Measurements from ENCODE around the gene SRGN. TPM values are rescaled to one million over a fixed set of nuclear protein-coding genes. Genes with fewer than 3 reads are reported as not detected.

Gene SRGN
- total RNA-seq, 1 experiment from 2014 or later: not detected

DNA sequence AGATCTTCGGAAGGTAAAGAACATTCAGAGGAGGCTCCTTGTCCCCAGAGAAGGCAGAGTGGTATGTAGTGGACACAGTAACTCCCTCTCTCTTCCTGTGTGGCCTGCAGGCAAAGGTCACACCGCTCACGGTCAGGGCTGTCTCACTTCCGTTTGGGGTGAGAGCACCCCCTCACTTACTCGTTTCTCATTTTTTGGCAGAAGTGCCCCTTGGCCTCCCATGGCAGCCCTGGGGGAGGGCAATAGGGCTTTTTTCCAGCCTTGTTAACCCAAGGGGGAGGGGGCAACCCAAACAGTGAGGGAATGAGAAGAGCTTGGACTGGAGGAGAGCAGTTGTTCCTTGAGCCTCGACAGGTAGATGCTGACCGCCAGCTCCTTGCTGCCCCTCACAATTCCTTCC is 31.8 kb upstream of the SRGN start:
- no peak overlapping the region for H3K4me3 ChIP-seq (ENCODE audit: low read depth, low read length)

DNA sequence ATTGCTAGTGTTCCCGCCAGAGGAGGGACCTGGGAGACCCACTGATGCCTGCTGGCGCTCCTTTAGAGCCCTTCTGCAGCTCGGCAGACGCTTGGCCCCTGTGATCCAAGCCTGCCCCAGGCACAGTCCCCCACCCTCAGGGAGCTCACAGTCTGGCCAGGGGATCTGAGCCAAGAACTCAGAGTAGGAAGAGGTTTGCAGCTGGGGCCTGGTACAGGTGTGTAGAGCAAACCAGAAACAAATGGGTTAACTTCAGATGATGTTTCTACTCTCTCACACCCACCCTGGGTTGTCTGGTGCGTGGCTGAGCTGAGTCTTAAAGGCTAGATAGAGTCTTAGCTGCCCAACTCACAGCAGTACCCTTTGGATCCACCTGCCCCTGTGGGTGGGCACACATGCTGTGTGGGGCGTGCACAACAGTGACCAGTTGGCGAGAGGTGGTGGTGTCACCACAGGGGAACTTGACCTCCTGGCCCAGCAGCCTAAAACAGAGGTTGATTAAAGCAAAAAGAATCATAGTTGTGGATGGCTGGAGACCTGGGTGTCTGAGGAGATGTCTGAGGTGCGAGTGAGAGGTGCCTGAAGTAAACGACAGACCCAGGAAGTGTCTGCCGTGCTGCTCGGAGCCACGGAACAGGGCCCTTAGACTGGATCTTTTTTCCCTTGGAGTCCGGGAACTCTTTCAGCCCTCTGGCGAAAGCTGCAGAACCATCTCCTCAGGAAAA is 31.2 kb upstream of the SRGN start:
- Mint-ChIP-seq H3K9me3 (ENCODE audit: unreplicated experiment) (no peaks in the 10 kb centered on the region), H3K27ac (ENCODE audit: unreplicated experiment) (no peak overlapping the region), H3K36me3 (ENCODE audit: insufficient read depth, unreplicated experiment) (no peaks in the 10 kb centered on the region), H3K4me1 (ENCODE audit: low read depth, unreplicated experiment) (no peaks in the 10 kb centered on the region), H3K27me3 (ENCODE audit: insufficient read depth, unreplicated experiment) (peaks cover 6% of the 10 kb centered on the region), H3K4me3 (ENCODE audit: unreplicated experiment) (no peak overlapping the region)
- peaks cover 2% of the 10 kb centered on the region; the same call in 1 of the 2 replicates for H3K4me1 ChIP-seq
- ChIA-PET POLR2A (no interaction called here), CTCF (no interaction called here)
- H3K9me3 ChIP-seq: no peaks in the 10 kb centered on the region
- intact Hi-C loops (cut with micrococcal nuclease; ENCODE audit: unreplicated experiment): no loop called here
- no peaks in the 10 kb centered on the region for H3K27me3 ChIP-seq (replicated peaks; ENCODE audit: control insufficient read depth, insufficient read depth, low read length)
- H3K36me3 ChIP-seq (ENCODE audit: control insufficient read depth, insufficient read depth, low read length): no peaks in the 10 kb centered on the region
- TF ChIP-seq, protein P1, sequence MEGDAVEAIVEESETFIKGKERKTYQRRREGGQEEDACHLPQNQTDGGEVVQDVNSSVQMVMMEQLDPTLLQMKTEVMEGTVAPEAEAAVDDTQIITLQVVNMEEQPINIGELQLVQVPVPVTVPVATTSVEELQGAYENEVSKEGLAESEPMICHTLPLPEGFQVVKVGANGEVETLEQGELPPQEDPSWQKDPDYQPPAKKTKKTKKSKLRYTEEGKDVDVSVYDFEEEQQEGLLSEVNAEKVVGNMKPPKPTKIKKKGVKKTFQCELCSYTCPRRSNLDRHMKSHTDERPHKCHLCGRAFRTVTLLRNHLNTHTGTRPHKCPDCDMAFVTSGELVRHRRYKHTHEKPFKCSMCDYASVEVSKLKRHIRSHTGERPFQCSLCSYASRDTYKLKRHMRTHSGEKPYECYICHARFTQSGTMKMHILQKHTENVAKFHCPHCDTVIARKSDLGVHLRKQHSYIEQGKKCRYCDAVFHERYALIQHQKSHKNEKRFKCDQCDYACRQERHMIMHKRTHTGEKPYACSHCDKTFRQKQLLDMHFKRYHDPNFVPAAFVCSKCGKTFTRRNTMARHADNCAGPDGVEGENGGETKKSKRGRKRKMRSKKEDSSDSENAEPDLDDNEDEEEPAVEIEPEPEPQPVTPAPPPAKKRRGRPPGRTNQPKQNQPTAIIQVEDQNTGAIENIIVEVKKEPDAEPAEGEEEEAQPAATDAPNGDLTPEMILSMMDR (IDR thresholded peaks at IDR 0.05; ENCODE audit: insufficient read depth in 1 of 2, low read depth in 1 of 2, low read length in 1 of 2, severe bottlenecking in 1 of 2, unreplicated experiment in 1 of 2): no peak
- no TSS peak for BruUV-seq (replicated peaks)
- no peak for DNase-seq
- no peak overlapping the region for H3K4me3 ChIP-seq (ENCODE audit: low read depth, low read length)

More for the DNA sequence above, 31.8 kb upstream of the SRGN start:
- H3K27ac Mint-ChIP-seq (ENCODE audit: unreplicated experiment): no peak overlapping the region
- no peaks in the 10 kb centered on the region for H3K4me1 Mint-ChIP-seq (ENCODE audit: low read depth, unreplicated experiment)
- H3K4me1 ChIP-seq: no peaks in the 10 kb centered on the region; the same call in 1 of the 2 replicates
- peak in 1 of 2 experiments; percentile 21 for DNase-seq
- no peaks in the 10 kb centered on the region for H3K36me3 Mint-ChIP-seq (ENCODE audit: insufficient read depth, unreplicated experiment)
- H3K36me3 ChIP-seq (ENCODE audit: control insufficient read depth, insufficient read depth, low read length): no peaks in the 10 kb centered on the region
- H3K9me3 ChIP-seq: no peaks in the 10 kb centered on the region
- ChIA-PET CTCF (no interaction called here), POLR2A (no interaction called here)
- BruUV-seq (replicated peaks): no TSS peak
- H3K4me3 Mint-ChIP-seq (ENCODE audit: unreplicated experiment): no peak overlapping the region
- TF ChIP-seq, protein P1 (IDR thresholded peaks at IDR 0.05; ENCODE audit: insufficient read depth in 1 of 2, low read depth in 1 of 2, low read length in 1 of 2, severe bottlenecking in 1 of 2, unreplicated experiment in 1 of 2): no peak
- intact Hi-C loops (cut with micrococcal nuclease; ENCODE audit: unreplicated experiment): no loop called here
- H3K27me3 Mint-ChIP-seq (ENCODE audit: insufficient read depth, unreplicated experiment): peaks cover 11% of the 10 kb centered on the region
- H3K27me3 ChIP-seq (replicated peaks; ENCODE audit: control insufficient read depth, insufficient read depth, low read length): no peaks in the 10 kb centered on the region
- H3K9me3 Mint-ChIP-seq (ENCODE audit: unreplicated experiment): no peaks in the 10 kb centered on the region

GRCh38 chr10:69057261-69057950 is 30.5 kb upstream of the SRGN start:
- no peaks in the 10 kb centered on the region for H3K36me3 ChIP-seq (ENCODE audit: control insufficient read depth, insufficient read depth, low read length)
- Mint-ChIP-seq H3K27me3 (ENCODE audit: insufficient read depth, unreplicated experiment) (peaks cover 2% of the 10 kb centered on the region), H3K36me3 (ENCODE audit: insufficient read depth, unreplicated experiment) (no peaks in the 10 kb centered on the region), H3K4me3 (ENCODE audit: unreplicated experiment) (no peak overlapping the region), H3K27ac (ENCODE audit: unreplicated experiment) (no peak overlapping the region), H3K4me1 (ENCODE audit: low read depth, unreplicated experiment) (no peaks in the 10 kb centered on the region), H3K9me3 (ENCODE audit: unreplicated experiment) (no peaks in the 10 kb centered on the region)
- peaks cover 6% of the 10 kb centered on the region; the same call in 1 of the 2 replicates for H3K4me1 ChIP-seq
- ChIA-PET CTCF (no interaction called here), POLR2A (no interaction called here)
- H3K9me3 ChIP-seq: no peaks in the 10 kb centered on the region
- TF ChIP-seq, protein P1 (IDR thresholded peaks at IDR 0.05; ENCODE audit: insufficient read depth in 1 of 2, low read depth in 1 of 2, low read length in 1 of 2, severe bottlenecking in 1 of 2, unreplicated experiment in 1 of 2): no peak
- H3K4me3 ChIP-seq (ENCODE audit: low read depth, low read length): no peak overlapping the region
- intact Hi-C loops (cut with micrococcal nuclease; ENCODE audit: unreplicated experiment): no loop called here
- no peaks in the 10 kb centered on the region for H3K27me3 ChIP-seq (replicated peaks; ENCODE audit: control insufficient read depth, insufficient read depth, low read length)
- DNase-seq: no peak
- BruUV-seq (replicated peaks): no TSS peak

Data from Caco-2 (cell line).